Activated naive CD8-positive, alpha-beta T cell (primary cell): Measurements from ENCODE around the gene TNFAIP3.

Experiments used
- H3K27ac Mint-ChIP-seq: one replicate; pipeline ENCODE4 v1.8.0; 2021; ENCODE audit warnings: mixed read lengths
- H3K27me3 Mint-ChIP-seq: one replicate; pipeline ENCODE4 v1.8.0; 2021; ENCODE audit warnings: mixed read lengths
- H3K36me3 Mint-ChIP-seq: one replicate; pipeline ENCODE4 v1.8.0; 2021; ENCODE audit warnings: mixed read lengths
- H3K4me1 Mint-ChIP-seq: one replicate; pipeline ENCODE4 v1.8.0; 2021; ENCODE audit warnings: low read depth, mixed read lengths
- H3K4me3 Mint-ChIP-seq: one replicate; pipeline ENCODE4 v1.8.0; 2021; ENCODE audit warnings: mild to moderate bottlenecking, mixed read lengths
- H3K9me3 Mint-ChIP-seq: one replicate; pipeline ENCODE4 v1.8.0; 2021; ENCODE audit warnings: low read depth, mixed read lengths

Gene TNFAIP3

GRCh38 chr6:137875058-137875520 lies 8.0 kb downstream of the TNFAIP3 start:
- peaks cover 67% of the 10 kb centered on the region for H3K4me1 Mint-ChIP-seq
- peaks cover 44% of the 10 kb centered on the region for H3K36me3 Mint-ChIP-seq
- H3K9me3 Mint-ChIP-seq: no peaks in the 10 kb centered on the region
- no peaks in the 10 kb centered on the region for H3K27me3 Mint-ChIP-seq
- H3K4me3 Mint-ChIP-seq: peak overlapping the region; percentile 96
- peak overlapping the region; percentile 97 for H3K27ac Mint-ChIP-seq

- peak overlapping the region; percentile 96 for H3K4me3 Mint-ChIP-seq
- H3K36me3 Mint-ChIP-seq: peaks cover 42% of the 10 kb centered on the region
- H3K27ac Mint-ChIP-seq: peak overlapping the region; percentile 97
- no peaks in the 10 kb centered on the region for H3K9me3 Mint-ChIP-seq
- no peaks in the 10 kb centered on the region for H3K27me3 Mint-ChIP-seq
- H3K4me1 Mint-ChIP-seq: peaks cover 72% of the 10 kb centered on the region
These were observed 8.5 kb downstream of the TNFAIP3 start for GRCh38 chr6:137875606-137876005.

GRCh38 chr6:137876547-137876946 lies 9.5 kb downstream of the TNFAIP3 start:
- Mint-ChIP-seq H3K4me1 (peaks cover 80% of the 10 kb centered on the region), H3K9me3 (no peaks in the 10 kb centered on the region), H3K27me3 (no peaks in the 10 kb centered on the region), H3K36me3 (peaks cover 37% of the 10 kb centered on the region), H3K4me3 (peak overlapping the region; percentile 96), H3K27ac (peak overlapping the region; percentile 86)

- H3K4me1 Mint-ChIP-seq: peaks cover 86% of the 10 kb centered on the region
- no peaks in the 10 kb centered on the region for H3K27me3 Mint-ChIP-seq
- peak overlapping the region; percentile 86 for H3K27ac Mint-ChIP-seq
- peaks cover 32% of the 10 kb centered on the region for H3K36me3 Mint-ChIP-seq
- H3K9me3 Mint-ChIP-seq: no peaks in the 10 kb centered on the region
- peak overlapping the region; percentile 96 for H3K4me3 Mint-ChIP-seq
These were observed 10.1 kb downstream of the TNFAIP3 start for GRCh38 chr6:137877113-137877512.

GRCh38 chr6:137877606-137878005 lies 10.5 kb downstream of the TNFAIP3 start:
- H3K36me3 Mint-ChIP-seq: peaks cover 30% of the 10 kb centered on the region
- peak overlapping the region; percentile 96 for H3K4me3 Mint-ChIP-seq
- no peaks in the 10 kb centered on the region for H3K9me3 Mint-ChIP-seq
- H3K27me3 Mint-ChIP-seq: no peaks in the 10 kb centered on the region
- peaks cover 89% of the 10 kb centered on the region for H3K4me1 Mint-ChIP-seq
- H3K27ac Mint-ChIP-seq: peak overlapping the region; percentile 86

- peaks cover 29% of the 10 kb centered on the region for H3K36me3 Mint-ChIP-seq
- no peaks in the 10 kb centered on the region for H3K27me3 Mint-ChIP-seq
- H3K27ac Mint-ChIP-seq: peak overlapping the region; percentile 86
- H3K4me3 Mint-ChIP-seq: peak overlapping the region; percentile 96
- no peaks in the 10 kb centered on the region for H3K9me3 Mint-ChIP-seq
- H3K4me1 Mint-ChIP-seq: peaks cover 91% of the 10 kb centered on the region
These were observed 11.0 kb downstream of the TNFAIP3 start for GRCh38 chr6:137878029-137878428.

- no peaks in the 10 kb centered on the region for H3K9me3 Mint-ChIP-seq
- H3K27me3 Mint-ChIP-seq: no peaks in the 10 kb centered on the region
- H3K4me3 Mint-ChIP-seq: peak overlapping the region; percentile 96
- peaks cover 93% of the 10 kb centered on the region for H3K4me1 Mint-ChIP-seq
- peaks cover 28% of the 10 kb centered on the region for H3K36me3 Mint-ChIP-seq
- H3K27ac Mint-ChIP-seq: peak overlapping the region; percentile 86
These were observed 11.6 kb downstream of the TNFAIP3 start for GRCh38 chr6:137878486-137879285.

- no peaks in the 10 kb centered on the region for H3K9me3 Mint-ChIP-seq
- H3K4me1 Mint-ChIP-seq: peaks cover 92% of the 10 kb centered on the region
- peak overlapping the region; percentile 96 for H3K4me3 Mint-ChIP-seq
- peaks cover 28% of the 10 kb centered on the region for H3K36me3 Mint-ChIP-seq
- peak overlapping the region; percentile 73 for H3K27ac Mint-ChIP-seq
- H3K27me3 Mint-ChIP-seq: no peaks in the 10 kb centered on the region
These were observed 12.2 kb downstream of the TNFAIP3 start for GRCh38 chr6:137879299-137879698.

- H3K36me3 Mint-ChIP-seq: peaks cover 25% of the 10 kb centered on the region
- peak overlapping the region; percentile 70 for H3K4me3 Mint-ChIP-seq
- no peaks in the 10 kb centered on the region for H3K27me3 Mint-ChIP-seq
- H3K4me1 Mint-ChIP-seq: peaks cover 89% of the 10 kb centered on the region
- H3K27ac Mint-ChIP-seq: peak overlapping the region; percentile 89
- no peaks in the 10 kb centered on the region for H3K9me3 Mint-ChIP-seq
These were observed 13.1 kb downstream of the TNFAIP3 start for GRCh38 chr6:137879885-137880745.

GRCh38 chr6:137880746-137881521 lies 13.9 kb downstream of the TNFAIP3 start:
- H3K27me3 Mint-ChIP-seq: no peaks in the 10 kb centered on the region
- peaks cover 19% of the 10 kb centered on the region for H3K36me3 Mint-ChIP-seq
- peak overlapping the region; percentile 70 for H3K4me3 Mint-ChIP-seq
- H3K27ac Mint-ChIP-seq: peak overlapping the region; percentile 89
- H3K9me3 Mint-ChIP-seq: no peaks in the 10 kb centered on the region
- peaks cover 83% of the 10 kb centered on the region for H3K4me1 Mint-ChIP-seq

- no peaks in the 10 kb centered on the region for H3K27me3 Mint-ChIP-seq
- peaks cover 82% of the 10 kb centered on the region for H3K4me1 Mint-ChIP-seq
- no peaks in the 10 kb centered on the region for H3K9me3 Mint-ChIP-seq
- peak overlapping the region; percentile 30 for H3K4me3 Mint-ChIP-seq
- H3K27ac Mint-ChIP-seq: peak overlapping the region; percentile 89
- H3K36me3 Mint-ChIP-seq: peaks cover 23% of the 10 kb centered on the region
These were observed 14.4 kb downstream of the TNFAIP3 start for GRCh38 chr6:137881522-137881886.

GRCh38 chr6:137882225-137882961 lies 15.3 kb downstream of the TNFAIP3 start:
- Mint-ChIP-seq H3K36me3 (peaks cover 24% of the 10 kb centered on the region), H3K9me3 (no peaks in the 10 kb centered on the region), H3K27ac (peak overlapping the region; percentile 89), H3K4me3 (peak overlapping the region; percentile 67), H3K4me1 (peaks cover 75% of the 10 kb centered on the region), H3K27me3 (no peaks in the 10 kb centered on the region)

- H3K36me3 Mint-ChIP-seq: peaks cover 20% of the 10 kb centered on the region
- H3K9me3 Mint-ChIP-seq: no peaks in the 10 kb centered on the region
- H3K27ac Mint-ChIP-seq: peak overlapping the region; percentile 98
- peaks cover 63% of the 10 kb centered on the region for H3K4me1 Mint-ChIP-seq
- peak overlapping the region; percentile 62 for H3K4me3 Mint-ChIP-seq
- no peaks in the 10 kb centered on the region for H3K27me3 Mint-ChIP-seq
These were observed 16.5 kb downstream of the TNFAIP3 start for GRCh38 chr6:137883400-137884148.
